Measurements from ENCODE around the gene YAF2.

DNA sequence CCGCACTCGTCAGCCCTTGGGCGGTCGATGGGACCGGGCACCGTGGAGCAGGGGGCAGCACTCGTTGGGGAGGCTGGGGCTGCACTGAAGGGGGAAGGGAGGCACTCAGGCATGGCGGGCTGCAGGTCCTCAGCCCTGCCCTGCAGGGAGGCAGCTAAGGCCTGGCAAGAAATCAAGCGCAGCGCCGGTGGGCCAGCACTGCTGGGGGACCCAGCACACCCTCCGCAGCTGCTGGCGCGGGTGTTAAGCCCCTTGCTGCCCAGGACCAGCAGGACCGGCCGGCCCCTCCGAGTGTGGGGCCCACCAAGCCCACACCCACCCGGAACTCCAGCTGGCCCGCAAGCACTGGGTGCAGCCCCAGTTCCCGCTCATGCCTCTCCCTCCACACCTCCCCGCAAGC is 35.7 kb upstream of the YAF2 start:
- TF ChIP-seq, protein P1, sequence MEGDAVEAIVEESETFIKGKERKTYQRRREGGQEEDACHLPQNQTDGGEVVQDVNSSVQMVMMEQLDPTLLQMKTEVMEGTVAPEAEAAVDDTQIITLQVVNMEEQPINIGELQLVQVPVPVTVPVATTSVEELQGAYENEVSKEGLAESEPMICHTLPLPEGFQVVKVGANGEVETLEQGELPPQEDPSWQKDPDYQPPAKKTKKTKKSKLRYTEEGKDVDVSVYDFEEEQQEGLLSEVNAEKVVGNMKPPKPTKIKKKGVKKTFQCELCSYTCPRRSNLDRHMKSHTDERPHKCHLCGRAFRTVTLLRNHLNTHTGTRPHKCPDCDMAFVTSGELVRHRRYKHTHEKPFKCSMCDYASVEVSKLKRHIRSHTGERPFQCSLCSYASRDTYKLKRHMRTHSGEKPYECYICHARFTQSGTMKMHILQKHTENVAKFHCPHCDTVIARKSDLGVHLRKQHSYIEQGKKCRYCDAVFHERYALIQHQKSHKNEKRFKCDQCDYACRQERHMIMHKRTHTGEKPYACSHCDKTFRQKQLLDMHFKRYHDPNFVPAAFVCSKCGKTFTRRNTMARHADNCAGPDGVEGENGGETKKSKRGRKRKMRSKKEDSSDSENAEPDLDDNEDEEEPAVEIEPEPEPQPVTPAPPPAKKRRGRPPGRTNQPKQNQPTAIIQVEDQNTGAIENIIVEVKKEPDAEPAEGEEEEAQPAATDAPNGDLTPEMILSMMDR (IDR thresholded peaks at IDR 0.05), result no peak
- no peak for TF ChIP-seq POLR2A (IDR thresholded peaks at IDR 0.05)
